Hematopoietic multipotent progenitor cell treated with erythropoietin and hydrocortisone succinate and interleukin-3 and kit ligand, for 17 days (in vitro differentiated cells): ENCODE data around the gene CUX1.
"Not testable (repeated sequence)": the region's sequence is repeated elsewhere in the genome, so short reads cannot be mapped to it uniquely, and the experiment has no call there.

Experiments
- DNase-seq: peaks from one replicate; pipeline ENCODE4 v3.0.0-alpha.2; 2015; ENCODE audit warnings: low spot score

Gene CUX1

DNA sequence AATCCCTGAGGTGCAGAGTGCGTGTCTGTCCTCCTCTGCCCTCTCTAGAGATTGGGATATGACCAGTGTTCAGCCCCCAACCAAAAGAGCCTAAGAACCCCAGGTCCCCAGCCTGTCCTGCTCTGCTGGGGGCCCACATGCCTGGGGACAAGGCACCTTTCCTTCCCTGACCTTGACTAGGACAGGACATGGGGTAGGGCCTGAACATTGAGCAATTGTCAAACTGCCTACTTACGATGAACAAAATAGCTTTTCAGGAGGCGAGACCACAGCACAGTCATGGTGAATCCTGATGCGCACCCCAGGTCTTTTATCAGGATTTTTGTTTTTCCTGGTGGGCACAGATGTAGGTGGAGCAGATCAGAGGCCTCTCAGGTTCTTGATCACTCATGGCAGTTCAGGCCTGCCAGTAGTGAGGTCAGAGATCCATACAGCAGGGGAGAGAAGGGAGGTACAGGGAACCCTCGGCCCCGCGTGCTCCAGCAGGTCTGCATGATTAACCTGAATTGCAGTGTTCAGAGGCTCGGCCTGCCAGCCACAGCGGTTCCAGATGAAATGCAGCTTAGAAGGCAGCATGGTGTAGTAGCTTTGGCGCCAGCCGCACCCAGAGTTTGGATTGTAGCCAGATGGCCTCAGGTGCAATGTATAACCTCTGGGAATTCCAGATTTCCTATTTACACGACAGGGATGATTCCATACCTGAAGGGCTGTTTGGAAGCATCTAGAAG is 191.3 kb downstream of the CUX1 start:
- no peak for DNase-seq

DNA sequence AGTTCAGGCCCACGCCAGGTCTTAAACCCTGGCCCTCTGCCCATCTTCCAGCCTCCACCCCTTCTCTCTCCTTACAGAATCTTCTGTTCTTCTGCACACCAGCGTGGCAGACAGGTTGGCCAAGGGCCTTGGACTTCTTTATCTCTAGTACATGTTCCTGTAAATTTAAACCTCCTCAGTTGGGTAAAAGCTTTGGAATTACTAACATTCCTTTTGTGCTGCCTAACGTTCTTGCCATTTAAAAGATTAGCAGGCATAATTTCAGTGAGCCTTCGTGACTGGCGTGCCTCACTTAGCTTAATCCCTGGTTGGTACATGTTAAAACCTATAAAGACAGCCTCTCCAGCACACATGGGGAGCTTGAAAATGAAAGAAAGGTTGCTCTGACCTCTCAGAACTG is 192.2 kb downstream of the CUX1 start:
- no peak for DNase-seq

DNA sequence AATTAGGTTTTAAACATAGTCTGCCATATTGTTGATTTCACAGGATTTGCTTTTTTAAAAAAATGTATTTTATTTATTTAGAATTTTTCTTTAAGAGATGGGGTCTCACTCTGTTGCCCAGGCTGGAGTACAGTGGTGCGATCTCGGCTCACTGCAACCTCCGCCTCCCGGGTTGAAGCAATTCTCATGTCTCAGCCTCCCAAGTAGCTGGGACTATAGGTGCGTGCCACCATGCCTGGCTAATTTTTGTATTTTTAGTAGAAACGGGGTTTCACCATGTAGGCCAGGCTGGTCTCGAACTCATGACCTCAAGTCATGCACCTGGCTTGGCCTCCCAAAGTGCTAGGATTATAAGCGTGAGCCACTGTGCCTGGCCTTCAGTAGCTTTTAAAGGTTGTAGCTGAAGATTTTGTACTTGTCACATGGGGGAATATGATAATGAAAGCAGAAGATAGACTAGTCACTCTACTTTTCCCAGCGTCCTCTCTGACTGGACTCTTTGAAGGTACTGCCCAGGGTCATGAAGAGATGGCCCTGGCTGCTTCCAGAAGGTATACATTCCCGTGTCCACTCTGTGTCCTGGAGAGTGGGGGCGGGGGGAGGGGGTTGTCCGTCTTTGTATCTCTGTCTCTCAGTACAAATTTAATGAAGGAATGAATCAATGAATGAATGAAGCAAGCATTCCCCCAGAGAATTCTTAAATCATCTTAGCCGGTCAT is 194.8 kb downstream of the CUX1 start:
- not testable (repeated sequence) for DNase-seq

DNA sequence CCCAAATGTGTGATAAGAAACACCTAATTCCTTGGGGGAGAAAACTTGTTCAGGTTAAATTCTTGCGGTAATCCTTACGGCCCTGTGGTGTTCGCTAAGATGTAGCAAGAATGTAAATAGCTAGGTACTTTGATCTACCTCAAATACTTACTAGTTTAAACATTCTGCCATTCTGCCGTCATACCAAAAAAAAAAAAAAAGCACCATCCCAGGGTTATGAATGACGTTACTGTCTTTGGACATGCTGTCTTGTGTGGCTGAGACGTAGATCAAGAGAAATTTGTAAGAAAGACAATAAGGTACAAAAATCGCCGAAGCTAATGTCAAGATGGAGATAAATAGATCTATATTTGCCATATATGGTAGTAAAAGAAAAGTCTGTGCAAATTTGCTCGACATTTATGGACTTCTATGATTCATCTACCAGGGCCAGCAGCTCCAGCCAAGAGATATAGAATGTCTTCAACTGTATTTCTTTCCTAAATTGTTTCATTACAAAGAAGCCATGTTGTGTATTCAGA is 195.6 kb downstream of the CUX1 start:
- DNase-seq = no peak

DNA sequence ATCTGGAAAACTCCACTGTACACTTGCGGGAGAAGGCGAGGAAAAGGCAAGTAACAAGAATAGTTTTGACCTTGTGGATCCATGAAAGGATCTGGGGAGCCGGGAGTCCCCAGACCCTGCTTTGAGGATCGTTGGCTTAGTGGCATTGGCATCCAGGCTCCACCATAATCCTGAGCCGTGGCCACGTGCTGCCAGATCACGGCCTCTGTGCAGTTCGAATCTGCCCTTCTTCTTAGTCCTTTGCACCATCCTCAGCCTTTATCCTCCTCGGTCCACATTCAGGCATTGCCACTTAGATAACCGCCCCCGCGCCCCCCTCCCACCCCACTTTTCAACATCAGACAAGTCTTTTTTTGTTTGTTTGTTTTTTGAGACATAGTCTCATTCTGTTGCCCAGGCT is 201.4 kb downstream of the CUX1 start:
- DNase-seq = no peak

DNA sequence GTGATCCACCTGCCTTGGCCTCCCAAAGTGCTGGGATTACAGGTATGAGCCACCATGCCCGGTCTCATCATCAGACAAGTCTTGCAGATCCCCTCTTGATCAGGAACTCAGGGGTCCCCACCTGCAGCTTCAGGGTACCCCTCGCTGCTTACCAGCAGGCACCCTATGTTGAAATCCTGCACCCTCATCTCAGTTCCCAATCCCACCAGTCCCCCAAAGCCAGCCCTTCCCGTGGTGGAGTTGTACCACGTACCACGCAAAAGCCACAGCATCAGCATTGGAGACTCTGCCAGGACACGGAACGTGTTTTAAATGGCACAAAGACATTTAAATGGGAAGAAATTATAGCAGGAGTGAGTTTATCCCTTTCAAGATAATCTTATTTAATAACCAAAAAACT is 202.0 kb downstream of the CUX1 start:
- DNase-seq = no peak

DNA sequence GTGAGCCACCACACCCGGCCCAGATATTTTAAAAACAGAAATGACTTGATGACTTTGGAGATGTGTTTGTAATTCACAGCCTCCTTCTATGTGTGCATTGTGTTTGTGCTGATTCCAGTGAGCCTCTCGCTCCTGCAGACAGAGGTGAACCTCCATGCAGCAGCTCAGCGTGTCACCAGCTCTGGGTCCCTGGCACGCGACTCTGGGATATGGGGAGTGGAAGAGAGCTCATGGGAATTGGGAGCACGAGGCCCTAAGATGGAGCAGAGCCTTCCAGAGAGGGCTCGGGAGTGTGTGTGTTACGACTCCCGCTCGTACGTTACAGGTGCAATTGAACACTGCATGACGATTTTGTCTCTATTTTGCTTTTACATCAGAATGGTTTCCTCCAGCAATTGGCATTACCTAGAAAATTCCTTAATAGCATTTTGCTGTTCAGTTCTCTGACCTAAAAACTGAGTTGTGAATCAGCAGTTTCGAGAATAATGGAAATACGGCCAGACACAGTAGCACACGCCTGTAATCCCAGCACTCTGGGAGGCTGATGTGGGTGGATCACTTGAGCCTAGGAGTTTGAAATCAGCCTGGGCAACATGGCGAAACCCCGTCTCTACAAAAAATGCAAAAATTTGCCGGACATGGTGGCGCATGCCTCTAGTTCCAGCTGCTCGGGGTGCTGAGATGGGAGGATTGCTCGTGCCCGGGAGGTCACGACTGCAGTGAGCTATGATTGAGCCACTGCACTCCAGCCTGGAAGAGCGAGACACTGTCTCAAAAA is 204.6 kb downstream of the CUX1 start:
- DNase-seq = no peak

DNA sequence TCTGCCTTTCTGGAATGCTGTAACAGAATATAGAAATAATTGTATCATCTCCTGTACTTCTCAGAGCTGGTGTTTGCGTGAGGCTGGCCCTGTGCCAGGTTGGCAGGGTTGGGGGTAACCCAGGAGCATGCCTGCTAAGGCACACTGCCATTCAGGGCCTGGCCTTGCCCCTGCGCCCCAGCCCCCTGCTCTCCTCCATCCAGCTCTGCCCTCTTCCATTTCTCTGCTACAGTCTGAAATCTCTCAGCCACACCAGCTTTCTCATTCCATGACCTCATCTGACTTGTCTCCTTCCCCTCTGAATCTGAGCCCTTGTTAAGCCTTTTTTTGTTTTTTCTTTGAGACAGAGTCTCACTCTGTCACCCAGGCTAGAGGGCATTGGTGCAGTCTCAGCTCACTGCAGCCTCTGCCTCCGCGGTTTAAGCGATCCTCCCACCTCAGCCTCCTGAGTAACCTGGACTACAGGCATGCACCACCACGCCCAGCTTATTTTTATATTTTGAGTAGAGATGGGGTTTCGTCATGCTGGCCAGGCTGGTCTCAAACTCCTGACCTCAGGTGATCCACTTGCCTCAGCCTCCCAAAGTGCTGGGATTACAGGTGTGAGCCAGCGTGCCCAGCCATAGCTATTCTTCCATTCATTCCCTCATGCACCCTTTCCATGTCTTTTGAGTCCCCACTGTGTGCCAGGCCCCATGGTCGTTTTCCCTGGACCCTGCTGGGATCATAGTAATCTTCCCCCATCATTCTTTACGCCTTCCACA is 206.8 kb downstream of the CUX1 start:
- DNase-seq = no peak

DNA sequence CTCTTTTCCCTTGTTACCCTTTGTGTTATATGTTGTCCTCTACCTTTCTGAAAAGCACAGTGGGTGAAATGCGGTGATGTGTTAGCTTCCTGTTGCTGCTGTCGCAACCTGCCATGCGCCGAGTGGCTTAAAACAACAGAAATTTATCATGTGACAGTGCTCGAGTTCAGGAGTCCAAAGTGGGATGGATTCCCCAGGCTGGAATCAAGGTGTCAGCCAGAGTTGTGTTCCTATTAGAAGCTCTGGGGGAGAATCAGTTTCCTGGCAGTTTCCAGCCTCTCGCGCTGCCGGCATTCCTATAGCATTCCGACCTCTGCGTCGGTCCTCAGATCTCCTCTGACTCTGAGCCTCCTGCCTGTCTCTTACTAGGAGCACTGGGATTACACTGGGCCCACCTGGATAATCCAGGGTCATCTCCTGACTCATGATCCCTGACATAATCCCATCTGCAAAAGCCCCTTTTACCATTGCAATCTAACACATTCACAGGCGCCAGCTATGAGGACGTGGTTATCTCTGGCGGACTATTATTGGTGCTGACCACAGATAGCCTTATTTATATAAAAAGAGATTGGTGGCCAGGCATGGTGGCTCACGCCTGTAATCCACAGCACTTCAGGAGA is 207.5 kb downstream of the CUX1 start:
- no peak for DNase-seq

DNA sequence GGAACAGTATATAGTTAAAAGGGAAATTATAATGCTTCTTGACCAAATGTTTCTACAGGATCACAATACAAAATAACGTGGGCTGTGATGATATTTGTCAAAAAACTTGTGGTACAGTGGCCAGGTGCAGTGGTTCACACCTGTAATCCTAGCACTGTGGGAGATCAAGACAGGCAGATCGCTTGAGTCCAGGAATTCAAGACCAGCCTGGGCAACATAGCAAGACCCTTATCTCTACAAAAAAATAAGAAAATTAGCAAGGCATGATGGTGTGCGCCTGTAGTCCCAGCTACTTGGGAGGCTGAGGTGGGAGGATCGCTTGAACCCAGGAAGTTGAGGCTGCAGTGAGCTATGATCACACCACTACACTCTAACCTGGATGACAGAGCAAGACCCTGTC is 208.4 kb downstream of the CUX1 start:
- DNase-seq = not testable (repeated sequence)

DNA sequence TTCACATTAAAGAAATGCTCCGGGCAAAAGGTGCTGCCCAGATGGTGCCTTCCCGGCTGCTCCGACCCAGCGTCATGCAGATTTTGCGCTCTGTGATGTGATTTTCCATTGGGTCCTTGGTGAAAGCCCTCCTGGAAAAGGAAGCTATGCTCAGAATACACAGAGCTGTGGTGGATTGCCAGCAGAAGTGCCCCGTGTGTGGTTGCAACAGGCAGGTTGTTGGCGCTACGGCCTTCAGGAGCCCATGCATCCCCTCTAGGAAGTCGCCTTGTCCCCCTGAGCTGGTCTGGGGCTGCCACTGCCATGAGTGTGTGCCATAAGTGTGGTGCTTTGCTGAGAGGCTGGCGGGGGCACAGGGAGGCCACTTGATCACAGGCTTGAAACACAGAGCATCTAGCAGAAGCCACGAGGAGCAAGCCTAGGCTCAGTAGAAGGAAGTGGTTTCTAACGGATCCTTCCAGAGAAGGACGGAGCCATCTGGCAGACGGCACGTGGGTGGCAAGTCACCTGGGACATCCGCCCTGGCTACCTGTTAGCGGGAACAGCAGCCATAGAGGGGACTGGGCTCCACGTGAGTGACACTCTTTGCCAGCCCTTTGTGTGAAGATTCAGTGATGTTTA is 210.9 kb downstream of the CUX1 start:
- no peak for DNase-seq

DNA sequence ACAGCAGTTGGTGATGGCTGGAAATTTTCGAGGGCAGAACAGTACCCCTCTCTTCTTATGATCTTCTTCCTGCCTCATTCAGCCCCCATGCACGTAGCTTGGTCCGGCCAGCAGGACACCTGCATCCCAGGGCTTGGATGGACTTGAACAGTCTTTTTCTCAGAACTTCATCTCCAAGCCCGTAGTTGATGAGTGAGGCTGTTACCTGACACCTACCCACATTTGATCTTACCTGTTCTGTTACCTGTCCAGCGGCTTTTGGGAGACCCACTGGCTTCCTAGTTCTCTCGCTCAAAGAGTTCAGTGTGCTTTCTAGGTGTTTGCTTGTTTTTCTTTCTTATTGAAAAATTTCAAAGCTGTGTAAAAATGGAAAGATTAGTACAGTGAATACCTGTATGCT is 212.2 kb downstream of the CUX1 start:
- DNase-seq = no peak

DNA sequence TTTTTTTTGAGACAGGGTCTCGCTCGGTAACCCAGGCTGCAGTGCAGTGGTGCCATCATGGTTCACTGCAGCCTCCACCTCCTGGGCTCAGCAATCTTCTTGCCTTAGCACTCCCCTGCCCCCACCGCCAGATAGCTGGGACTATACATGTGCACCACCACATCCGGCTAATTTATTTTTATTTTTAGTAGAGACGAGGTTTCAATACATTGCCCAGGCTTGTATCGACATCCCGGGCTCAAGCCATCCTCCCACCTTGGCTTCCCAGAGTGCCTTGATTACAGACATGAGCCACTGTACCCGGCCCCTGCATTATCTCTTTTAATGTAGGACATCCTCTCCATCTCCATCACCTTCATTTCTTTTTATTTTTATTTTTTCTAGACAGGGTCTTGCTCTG is 213.3 kb downstream of the CUX1 start:
- no peak for DNase-seq

DNA sequence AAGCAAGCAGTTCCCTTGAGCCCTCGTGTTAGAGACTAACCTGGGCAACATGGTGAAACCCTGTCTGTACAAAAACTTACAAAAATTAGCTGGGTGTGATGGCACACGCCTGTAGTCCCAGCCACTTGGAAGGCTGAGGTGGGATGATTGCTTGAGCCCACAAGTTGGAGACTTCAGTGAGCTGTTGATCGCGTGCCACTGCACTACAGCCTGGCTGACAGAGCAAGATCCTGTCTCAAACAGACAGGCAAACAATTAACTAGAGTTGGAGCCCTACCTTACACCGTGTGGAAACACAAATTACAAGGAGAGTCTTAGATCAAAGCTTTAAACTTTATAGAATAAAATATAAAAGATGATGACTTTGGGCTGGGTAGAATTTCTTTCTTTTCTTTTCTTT is 219.5 kb downstream of the CUX1 start:
- no peak for DNase-seq

DNA sequence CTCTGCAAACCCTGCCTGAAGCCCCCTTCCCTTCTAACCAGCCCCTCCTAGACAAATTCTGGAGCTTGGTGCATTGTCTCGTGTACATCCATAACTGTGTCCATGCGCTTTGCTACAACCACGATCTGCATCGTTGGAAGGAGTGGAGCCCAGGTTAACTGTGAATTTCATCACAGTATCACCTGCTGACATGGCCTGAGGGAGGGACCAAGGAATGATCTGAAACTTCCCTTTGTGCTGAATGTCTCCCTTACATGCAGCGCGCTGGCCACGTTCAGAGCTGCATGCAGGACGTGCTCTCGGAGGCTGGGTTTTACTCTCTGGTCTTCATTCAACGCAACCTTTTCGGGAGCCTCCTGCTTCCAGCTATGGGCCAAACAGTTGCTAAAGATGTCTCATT is 222.3 kb downstream of the CUX1 start:
- no peak for DNase-seq

DNA sequence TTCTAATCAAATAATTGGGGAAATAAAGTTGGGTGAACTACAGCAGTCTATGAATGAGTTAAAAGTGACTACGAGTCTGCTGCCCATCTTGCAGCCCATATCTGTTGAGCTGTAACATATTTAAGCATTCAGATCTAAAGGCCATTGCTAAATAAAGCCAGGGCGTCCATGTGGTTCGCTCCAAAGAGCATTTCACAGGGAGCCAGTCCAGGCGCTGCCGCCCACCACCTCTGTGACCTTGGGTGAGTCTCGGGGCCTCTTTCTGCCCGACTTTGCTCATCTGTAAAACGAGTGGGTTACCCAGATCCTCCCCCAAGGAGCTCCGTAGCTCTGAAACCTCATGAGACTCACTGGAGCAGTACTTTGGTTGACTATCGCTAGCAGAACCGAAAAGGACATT is 223.1 kb downstream of the CUX1 start:
- DNase-seq = no peak

DNA sequence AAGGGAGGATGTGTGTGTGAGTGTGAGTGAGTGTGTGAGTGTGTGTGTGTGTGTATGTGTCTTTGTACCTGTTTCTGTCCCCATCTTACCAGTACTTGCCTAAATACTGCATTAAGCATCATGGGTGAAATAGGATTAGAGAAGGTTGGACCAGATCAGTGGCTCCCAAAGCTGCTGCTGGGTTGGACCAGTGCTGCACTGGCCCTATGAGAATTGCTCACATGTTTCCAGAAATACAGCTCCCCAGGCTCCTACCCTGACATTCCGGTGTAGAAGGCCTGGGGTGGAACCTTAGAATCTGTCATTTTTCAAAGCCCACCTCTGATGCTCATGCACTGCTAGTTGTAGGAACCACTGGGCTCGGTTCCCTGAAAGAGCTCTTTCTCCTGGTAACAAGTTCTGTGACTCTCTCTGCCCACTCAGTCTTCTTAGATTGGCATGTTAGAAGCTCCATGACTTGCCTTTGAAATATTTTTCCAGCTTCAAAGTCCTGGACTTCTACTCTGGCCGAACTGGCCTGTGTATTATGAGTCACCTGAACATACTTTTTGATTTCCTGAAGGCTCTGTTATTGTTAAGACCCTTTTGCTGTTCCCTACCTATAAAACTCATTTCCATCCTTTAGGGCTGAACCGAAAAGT is 224.7 kb downstream of the CUX1 start:
- DNase-seq = no peak

DNA sequence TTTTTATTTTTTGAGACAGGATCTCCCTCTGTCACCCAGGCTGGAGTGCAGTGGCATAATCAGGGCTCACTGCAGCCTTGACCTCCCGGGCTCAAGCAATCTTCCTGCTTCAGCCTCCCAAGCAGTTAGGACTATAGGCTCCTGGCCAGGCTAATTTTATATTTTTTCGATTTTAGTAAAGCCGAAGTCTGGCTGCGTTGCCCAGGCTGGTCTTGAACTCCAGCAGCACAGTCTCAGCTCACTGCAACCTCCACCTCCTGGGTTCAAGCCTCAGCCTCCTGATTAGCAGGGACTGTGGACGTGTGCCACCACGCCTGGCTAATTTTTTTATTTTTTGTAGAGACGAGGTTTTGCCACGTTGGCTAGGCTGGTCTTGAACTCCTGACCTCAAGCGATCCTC is 225.4 kb downstream of the CUX1 start:
- DNase-seq = not testable (repeated sequence)

DNA sequence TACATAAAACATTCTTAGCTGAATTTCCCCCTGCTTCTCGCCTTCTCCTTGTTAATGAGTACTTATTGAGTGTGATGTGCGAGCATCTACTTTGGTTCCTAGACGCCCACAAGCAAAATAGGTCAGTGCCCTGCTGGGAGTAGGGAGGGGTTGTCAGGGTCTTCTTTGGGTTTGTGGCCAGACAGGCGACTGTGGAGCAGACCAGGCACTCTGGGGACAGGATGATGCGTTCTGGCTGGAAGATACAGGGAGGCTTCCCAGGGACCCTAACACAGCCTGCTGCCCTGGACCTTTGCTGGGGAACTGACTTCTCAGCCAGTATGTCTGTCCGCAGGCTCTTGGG is 227.2 kb downstream of the CUX1 start:
- DNase-seq = no peak

DNA sequence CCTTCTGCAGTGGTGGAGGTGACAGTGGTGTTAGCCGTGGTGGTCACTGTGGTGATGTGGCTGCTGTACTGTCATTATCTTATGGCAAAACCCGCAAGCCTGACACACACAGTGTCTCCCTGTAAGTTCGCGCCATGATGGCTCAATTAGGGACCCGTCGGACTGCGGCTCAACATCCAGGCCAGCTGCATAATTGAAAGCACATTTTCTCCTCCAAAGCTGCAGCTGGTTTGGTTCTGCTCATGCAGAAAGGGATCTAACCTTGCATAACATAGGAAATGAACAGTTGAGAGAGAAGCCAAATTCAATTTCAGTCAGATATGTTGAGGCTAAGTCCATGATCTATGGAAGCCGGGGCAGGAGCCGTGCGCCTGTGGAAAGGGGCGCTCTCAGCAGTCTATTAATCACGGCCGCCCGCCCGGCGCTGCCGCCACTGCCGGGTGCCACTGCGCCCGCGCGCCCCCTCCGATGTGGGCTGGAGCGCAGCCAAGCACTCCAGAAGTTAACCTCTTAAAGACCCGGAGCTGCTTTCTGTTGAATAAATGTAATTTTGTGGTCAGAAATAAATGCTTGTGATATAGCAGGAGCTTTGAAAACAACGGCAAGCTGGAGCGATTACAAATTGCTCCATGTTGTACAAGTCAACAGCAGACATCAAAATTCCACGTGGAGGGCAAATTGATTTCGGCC is 227.7 kb downstream of the CUX1 start:
- no peak for DNase-seq
